A549 (cell line): ENCODE results near the gene SCYL1. TPM values are rescaled to one million over a fixed set of nuclear protein-coding genes. Genes with fewer than 3 reads are reported as not detected.

Experiments
- ATAC-seq, 2 experiments: fragments of 200-7000 bp in 1 of 2; fragments of >200 bp in 1 of 2; cut with Nextera tagmentation in 1 of 2; cut with Tn5 transposase in 1 of 2; 3 replicates each; pipeline versions ENCODE4 v1.8.0 to v1.9.1; 2018 to 2020; ENCODE audit warnings: mild to moderate bottlenecking in 1 of 2, moderate library complexity in 1 of 2
- CTCF ChIA-PET: fragments of 300-600 bp; sonication (Branson Sonifier 250); formaldehyde crosslinking; extraction: SDS; loops from one replicate; lab custom pipeline; 2021; ENCODE audit warnings: antibody characterized with exemption, inconsistent platforms; lab: Yijun Ruan, JAX
- POLR2A ChIA-PET: fragments of 350-600 bp; formaldehyde crosslinking; extraction: SDS; loops from one replicate; lab custom pipeline; 2021; ENCODE audit warnings: antibody characterized with exemption, inconsistent platforms; lab: Yijun Ruan, JAX
- DNase-seq, 2 experiments: peaks; one replicate each; pipeline versions ENCODE4 v3.0.0 to v3.0.0-alpha.2; 2011 to 2016; ENCODE audit warnings: low read depth in 1 of 2, low spot score in 1 of 2
- FAIRE-seq: peaks from 2 replicates; lab custom pipeline; 2011; peaks lifted over from hg19 to GRCh38; lab: Jason Lieb, UNC
- H3K27ac ChIP-seq, 2 experiments: fragments of >200 bp; sonication (Bioruptor Twin); formaldehyde crosslinking; 3 replicates each; pipeline ENCODE4 v1.5.1; 2016 to 2017
- H3K4me1 ChIP-seq: fragments of >200 bp; sonication (Bioruptor Twin); formaldehyde crosslinking; 3 replicates; pipeline ENCODE4 v1.6.1; 2016
- H3K4me2 ChIP-seq: fragments of >200 bp; sonication (Bioruptor Twin); formaldehyde crosslinking; 3 replicates; pipeline ENCODE4 v1.6.1; 2016
- H3K4me3 ChIP-seq: fragments of >200 bp; sonication (Bioruptor Twin); formaldehyde crosslinking; 3 replicates; pipeline ENCODE4 v1.5.1; 2016
- H3K9me3 ChIP-seq: fragments of >200 bp; sonication (Bioruptor Twin); formaldehyde crosslinking; 3 replicates; pipeline ENCODE4 v1.6.1; 2016
- BCL3 ChIP-seq: fragments of >200 bp; sonication (Bioruptor Twin); formaldehyde crosslinking; IDR thresholded peaks from 3 replicates; pipeline ENCODE4 v1.6.1; 2016
- CBX8 ChIP-seq: fragments of 200-600 bp; sonication (generic); IDR thresholded peaks from 2 replicates; pipeline ENCODE4 v1.6.1; 2016
- CEBPB ChIP-seq, 2 experiments: fragments of >200 bp in 1 of 2; sonication (Bioruptor Twin) in 1 of 2; formaldehyde crosslinking in 1 of 2; IDR thresholded peaks; 2 replicates each; pipeline ENCODE4 v1.6.1; 2012 to 2016
- CHD4 ChIP-seq: fragments of 200-600 bp; sonication (generic); IDR thresholded peaks from 2 replicates; pipeline ENCODE4 v1.6.1; 2016; ENCODE audit warnings: antibody characterized with exemption, mild to moderate bottlenecking, borderline replicate concordance
- CTCF ChIP-seq: fragments of >200 bp; sonication (Bioruptor Twin); formaldehyde crosslinking; IDR thresholded peaks from 3 replicates; pipeline ENCODE4 v1.5.1; 2016
- EHMT2 ChIP-seq: fragments of 200-600 bp; sonication (generic); IDR thresholded peaks from 2 replicates; pipeline ENCODE4 v1.6.1; 2016; ENCODE audit warnings: antibody characterized with exemption, low read depth, mild to moderate bottlenecking, moderate library complexity
- EP300 ChIP-seq, 2 experiments: fragments of >200 bp; sonication (Bioruptor Twin); formaldehyde crosslinking; IDR thresholded peaks; 2 replicates in 1 of 2; 3 replicates in 1 of 2; pipeline ENCODE4 v1.6.1; 2016 to 2017
- GATA3 ChIP-seq: IDR thresholded peaks from 2 replicates; pipeline ENCODE4 v1.6.1; 2012; ENCODE audit warnings: borderline replicate concordance
- HDAC2 ChIP-seq: fragments of 200-600 bp; sonication (generic); IDR thresholded peaks from 2 replicates; pipeline ENCODE4 v1.6.1; 2016
- HEYL ChIP-seq: fragments of 250-450 bp; sonication (Bioruptor Pico); IDR thresholded peaks from 2 replicates; pipeline ENCODE4 v1.8.0; 2021; ENCODE audit warnings: mild to moderate bottlenecking, moderate library complexity
- HOXB5 ChIP-seq: fragments of 250-450 bp; sonication (Bioruptor Pico); IDR thresholded peaks from 2 replicates; pipeline ENCODE4 v1.5.0; 2020; ENCODE audit warnings: mild to moderate bottlenecking, moderate library complexity
- JUN ChIP-seq, 2 experiments: fragments of >200 bp; sonication (Bioruptor Twin); formaldehyde crosslinking; IDR thresholded peaks; 2 replicates in 1 of 2; 3 replicates in 1 of 2; pipeline ENCODE4 v1.6.1; 2016 to 2017
- JUNB ChIP-seq: fragments of >200 bp; sonication (Bioruptor Twin); formaldehyde crosslinking; IDR thresholded peaks from 2 replicates; pipeline ENCODE4 v1.6.1; 2016
- MAX ChIP-seq: IDR thresholded peaks from 2 replicates; pipeline ENCODE4 v1.6.1; 2012
- MAZ ChIP-seq: fragments of 150-350 bp; IDR thresholded peaks from 2 replicates; pipeline ENCODE4 v1.6.1; 2014; ENCODE audit warnings: antibody characterized with exemption, low read depth, low read length, borderline replicate concordance
- PBX3 ChIP-seq: IDR thresholded peaks from 2 replicates; pipeline ENCODE4 v1.6.1; 2012
- POLR2A ChIP-seq: IDR thresholded peaks from 2 replicates; pipeline ENCODE4 v1.6.1; 2012; ENCODE audit warnings: mild to moderate bottlenecking, low read length
- RAD21 ChIP-seq, 2 experiments: fragments of >200 bp in 1 of 2; sonication (Bioruptor Twin) in 1 of 2; formaldehyde crosslinking in 1 of 2; IDR thresholded peaks in 1 of 2; conservative IDR thresholded peaks in 1 of 2; 2 replicates in 1 of 2; 3 replicates in 1 of 2; pipeline ENCODE4 v1.6.1; 2012 to 2018; ENCODE audit warnings: inconsistent platforms in 1 of 2
- SMC3 ChIP-seq: fragments of >200 bp; sonication (Bioruptor Twin); formaldehyde crosslinking; IDR thresholded peaks from 3 replicates; pipeline ENCODE4 v1.6.1; 2018; ENCODE audit warnings: inconsistent platforms
- SREBF2 ChIP-seq: fragments of 450-650 bp; IDR thresholded peaks from 2 replicates; pipeline ENCODE4 v1.6.1; 2014; ENCODE audit warnings: mild to moderate bottlenecking, moderate library complexity
- USF2 ChIP-seq: fragments of 450-650 bp; IDR thresholded peaks from 2 replicates; pipeline ENCODE4 v1.6.1; 2014; ENCODE audit warnings: antibody characterized with exemption
- WGBS: methylation state at CpG from one replicate; pipeline ENCODE4 v1.1.6; 2017; ENCODE audit errors: missing lambda C conversion rate; 5-methylcytosine and 5-hydroxymethylcytosine counted together
- polyA plus RNA-seq, 4 experiments: library from polyadenylated mRNA; depleted of rRNA in 3 of 4; stranded (reverse); fragments of >200 nt; fragmentation: RNase III in 1 of 4; extraction: RNeasy Plus Mini Kit Qiagen cat#74134 plus additional on column Dnase treatment in 1 of 4; gene quantifications; 2 replicates in 3 of 4; 3 replicates in 1 of 4; pipeline ENCODE4 v1.2.3, GENCODE V29; 2011 to 2017

The SCYL1 gene
- polyA plus RNA-seq, 2 of the 4 experiments (the other 2 are of a cell fraction): 30.8 to 46.8 TPM

- ChIA-PET POLR2A (interaction anchor here (0.5 to 3.6 kb wide), 6 partner anchors 12 to 72 kb away, joined by 3 to 51 read pairs (median 6); partner anchors contain the start of genes LTBP3, PCNX3 and SCYL1), CTCF (interaction anchor here (0.6 to 16.3 kb wide), 17 partner anchors 10 to 287 kb away, joined by 3 to 393 read pairs (median 6); partner anchors contain the start of genes KCNK7, LTBP3, MAP3K11 and MUS81)
- TF ChIP-seq BCL3 (peak; percentile 35; the same call in 1 of the 3 replicates), JUNB (no peak), JUN (IDR thresholded peaks at IDR 0.05) (peak in 1 of 2 experiments; percentile 73; a peak in 2 of 5 replicates), PBX3 (0 out of 2 replicates have a peak, but pooled peaks have one; percentile 15), POLR2A (peak; percentile 55)
- WGBS: 1% methylated on average over 21 of the region's 86 CpGs
- no peak for FAIRE-seq
- peak within 1 kb of the TSS; percentile 80 to 98 for H3K27ac ChIP-seq
- H3K4me2 ChIP-seq: peak within 1 kb of the TSS; percentile 97
- peak; percentile 81 to 82 for DNase-seq
- ATAC-seq: peak; percentile 8 to 16; a peak in 2 of 6 replicates
- peaks cover 59% of the 10 kb centered on the region for H3K4me1 ChIP-seq
- peak within 1 kb of the TSS; percentile 81 for H3K4me3 ChIP-seq
- no peaks in the 10 kb centered on the region for H3K9me3 ChIP-seq
Measured at GRCh38 chr11:65572356-65573051, 47.6 kb downstream of the SCYL1 start, which contains the start of gene FAM89B. Gene FAM89B, plus strand, starts transcription at chr11:65572538. Its CDS starts 132 bp downstream, at chr11:65572670.

GRCh38 chr11:65573391-65574079, 48.7 kb downstream of the SCYL1 start:
- Histone ChIP-seq H3K4me1 (peaks cover 61% of the 10 kb centered on the region), H3K9me3 (no peaks in the 10 kb centered on the region), H3K27ac (peak overlapping the region in 1 of 2 experiments; percentile 98; a peak in 3 of 6 replicates), H3K4me3 (peak overlapping the region; percentile 82), H3K4me2 (peak overlapping the region; percentile 97)
- 73% methylated on average over 21 of the region's 22 CpGs for WGBS
- FAIRE-seq (no peak), ATAC-seq (no peak)
- CTCF ChIA-PET: interaction anchor here (0.7 to 16.3 kb wide), 14 partner anchors 9 to 244 kb away, joined by 3 to 393 read pairs (median 6); partner anchors contain the start of genes KCNK7, LTBP3, MAP3K11 and PCNX3
- POLR2A ChIA-PET: interaction anchor here (3.6 kb wide), 1 partner anchor 13 kb away, joined by 51 read pairs; the partner anchor contains the start of gene LTBP3
- TF ChIP-seq CEBPB (IDR thresholded peaks at IDR 0.05): no peak
- TF ChIP-seq JUNB: no peak
- TF ChIP-seq EP300 (IDR thresholded peaks at IDR 0.05): no peak
- TF ChIP-seq MAZ: no peak
- TF ChIP-seq, all 56 proteins: peak for 0
- DNase-seq: no peak

GRCh38 chr11:65574109-65574810, 49.4 kb downstream of the SCYL1 start:
- FAIRE-seq: no peak
- peak; percentile 89 to 91 for DNase-seq
- 0% methylated on average over 27 of the region's 67 CpGs for WGBS
- Histone ChIP-seq H3K4me2 (peak overlapping the region; percentile 97), H3K27ac (peak overlapping the region; percentile 92 to 98), H3K4me3 (peak overlapping the region; percentile 82), H3K9me3 (no peaks in the 10 kb centered on the region), H3K4me1 (peaks cover 57% of the 10 kb centered on the region)
- ChIA-PET CTCF (interaction anchor here (1.0 to 16.3 kb wide), 9 partner anchors 8 to 43 kb away, joined by 3 to 393 read pairs (median 32); partner anchors contain the start of genes KCNK7, LTBP3, MAP3K11 and PCNX3), POLR2A (no interaction called here)
- ATAC-seq: peak; percentile 9 to 51
- TF ChIP-seq USF2: no peak
- TF ChIP-seq HEYL (CRISPR knock-in tag): no peak
- peak; percentile 26 to 64; a peak in 4 of 5 replicates for TF ChIP-seq RAD21 (conservative IDR thresholded peaks at IDR 0.05 in 1 of 2, IDR thresholded peaks at IDR 0.05 in 1 of 2)
- no peak for TF ChIP-seq EHMT2
- TF ChIP-seq SMC3: peak; percentile 77
- peak; percentile 59 for TF ChIP-seq MAX
- TF ChIP-seq GATA3: 0 out of 2 replicates have a peak, but pooled peaks have one; percentile 18
- TF ChIP-seq HOXB5 (CRISPR knock-in tag): no peak
- peak in 1 of 2 experiments; percentile 79; a peak in 2 of 5 replicates for TF ChIP-seq JUN (IDR thresholded peaks at IDR 0.05)
- TF ChIP-seq CHD4: no peak
- peak; percentile 96 for TF ChIP-seq CTCF
- TF ChIP-seq SREBF2: no peak
- TF ChIP-seq HDAC2: no peak
- peak; percentile 28; the same call in 1 of the 2 replicates for TF ChIP-seq POLR2A
- TF ChIP-seq CBX8: no peak
